AG09319 (cell line): ENCODE measurements around the gene LCK.
"Not testable (repeated sequence)": the region's sequence is repeated elsewhere in the genome, so short reads cannot be mapped to it uniquely, and the experiment has no call there.

Source experiments
- DNase-seq: peaks from one replicate; pipeline ENCODE4 v3.0.0-alpha.2; 2010; ENCODE audit warnings: low read depth; ENCODE audit errors: extremely low read depth
- CTCF ChIP-seq: IDR thresholded peaks from 2 replicates; pipeline ENCODE4 v1.5.1; 2011; ENCODE audit warnings: low read depth, mild to moderate bottlenecking, inconsistent platforms, low read length, moderate library complexity

Gene LCK

GRCh38 chr1:32255072-32256071 lies 4.3 kb downstream of the LCK start:
- no peak for TF ChIP-seq CTCF
- DNase-seq = no peak

- no peak for DNase-seq
- TF ChIP-seq CTCF = no peak
These were observed 5.6 kb downstream of the LCK start for GRCh38 chr1:32256473-32257226.

GRCh38 chr1:32257227-32257508 lies 6.1 kb downstream of the LCK start:
- no peak for DNase-seq
- TF ChIP-seq CTCF = no peak

GRCh38 chr1:32263236-32263593 lies 12.2 kb downstream of the LCK start:
- DNase-seq = not testable (repeated sequence)

- DNase-seq = no peak
- TF ChIP-seq CTCF = no peak
These were observed 12.7 kb downstream of the LCK start for GRCh38 chr1:32263744-32264143.

- DNase-seq = no peak
- TF ChIP-seq CTCF = no peak
These were observed 14.8 kb downstream of the LCK start for GRCh38 chr1:32265846-32266245.

- no peak for DNase-seq
These were observed 16.0 kb downstream of the LCK start for GRCh38 chr1:32266921-32267591.

More at GRCh38 chr1:32266921-32267591, 16.0 kb downstream of the LCK start:
- no peak for TF ChIP-seq CTCF
